Fibroblast of lung (primary cell): ENCODE results near the gene TCERG1. TPM values are rescaled to one million over a fixed set of nuclear protein-coding genes. Genes with fewer than 3 reads are reported as not detected.
A peak's percentile ranks its signal among the peaks of the same experiment; 100 is the strongest.

Experiments
- DNase-seq, 2 donors: peaks; one replicate each; pipeline versions ENCODE4 v3.0.0 to v3.0.0-alpha.2; 2010; ENCODE audit warnings: low read depth in 2 of 2
- H2AFZ ChIP-seq: 2 replicates; pipeline ENCODE4 v1.5.1; 2012; ENCODE audit warnings: low read length, control low read depth, inconsistent platforms
- H3K27ac ChIP-seq: 2 replicates; pipeline ENCODE4 v1.5.1; 2011; ENCODE audit warnings: low read length, control low read depth; ENCODE audit not compliant: insufficient read depth
- H3K27me3 ChIP-seq: 2 replicates; pipeline ENCODE4 v1.5.1; 2011; ENCODE audit warnings: mild to moderate bottlenecking, low read length; ENCODE audit not compliant: control insufficient read depth, insufficient read depth
- H3K36me3 ChIP-seq: 2 replicates; pipeline ENCODE4 v1.5.1; 2011; ENCODE audit warnings: low read length; ENCODE audit not compliant: control insufficient read depth, insufficient read depth
- H3K4me1 ChIP-seq: 2 replicates; pipeline ENCODE4 v1.5.1; 2011; ENCODE audit warnings: low read length; ENCODE audit not compliant: control insufficient read depth, insufficient read depth; ENCODE audit errors: extremely low read depth
- H3K4me2 ChIP-seq: 2 replicates; pipeline ENCODE4 v1.5.1; 2011; ENCODE audit warnings: low read length, control low read depth; ENCODE audit not compliant: insufficient read depth; ENCODE audit errors: extremely low read depth
- H3K4me3 ChIP-seq, 4 experiments: fragments of 200-600 bp in 1 of 4; sonication (generic) in 1 of 4; replicated peaks in 1 of 4; 2 replicates each; pipeline ENCODE4 v1.5.1; 2011 to 2016; ENCODE audit warnings: low read length in 4 of 4, low read depth in 3 of 4, mild to moderate bottlenecking in 3 of 4, control low read depth in 2 of 4, inconsistent platforms in 1 of 4, mixed read lengths in 1 of 4; ENCODE audit not compliant: insufficient read depth in 1 of 4; ENCODE audit errors: control extremely low read depth in 1 of 4
- H3K79me2 ChIP-seq: 2 replicates; pipeline ENCODE4 v1.5.1; 2012; ENCODE audit warnings: mild to moderate bottlenecking, low read length, inconsistent platforms; ENCODE audit not compliant: control insufficient read depth, insufficient read depth
- H3K9ac ChIP-seq: 2 replicates; pipeline ENCODE4 v1.5.1; 2011; ENCODE audit warnings: mild to moderate bottlenecking, low read length, control low read depth; ENCODE audit not compliant: insufficient read depth
- H3K9me3 ChIP-seq: 2 replicates; pipeline ENCODE4 v1.5.1; 2012; ENCODE audit warnings: low read depth, low read length; ENCODE audit not compliant: control insufficient read depth, insufficient read depth
- H4K20me1 ChIP-seq: 2 replicates; pipeline ENCODE4 v1.5.1; 2011; ENCODE audit warnings: low read length; ENCODE audit not compliant: control insufficient read depth, insufficient read depth; ENCODE audit errors: extremely low read depth
- CTCF ChIP-seq, 2 donors: IDR thresholded peaks in 1 of 2; conservative IDR thresholded peaks in 1 of 2; 1 replicate in 1 of 2; 2 replicates in 1 of 2; pipeline ENCODE4 v1.5.1; 2011 to 2012; ENCODE audit warnings: low read length in 2 of 2, control low read depth in 1 of 2, inconsistent platforms in 1 of 2, low read depth in 1 of 2, mild to moderate bottlenecking in 1 of 2
- EZH2 ChIP-seq: IDR thresholded peaks from 2 replicates; pipeline ENCODE4 v1.5.1; 2012; ENCODE audit warnings: low read length, control low read depth, mild to moderate bottlenecking; ENCODE audit errors: missing control alignments
- polyA plus RNA-seq, 2 donors: library from polyadenylated mRNA; depleted of rRNA in 1 of 2; stranded (reverse) in 1 of 2; unstranded in 1 of 2; fragments of >200 nt; gene quantifications; 2 replicates each; pipeline ENCODE4 v1.2.1, GENCODE V29; 2011 to 2012; ENCODE audit warnings: missing spikeins in 1 of 2
- total RNA-seq: library from RNA; depleted of rRNA; stranded (reverse); fragments of >200 nt; gene quantifications from 2 replicates; pipeline ENCODE4 v1.2.1, GENCODE V29; 2014

The TCERG1 gene
- total and polyA plus RNA-seq, 2 donors (not counting 1 experiment from before 2014, with no cell fraction given), result 27.2 to 32.3 TPM

GRCh38 chr5:146425023-146425422, 22.1 kb upstream of the TCERG1 start:
- H3K9me3 ChIP-seq, result no peaks in the 10 kb centered on the region
- no peaks in the 10 kb centered on the region for H3K79me2 ChIP-seq
- no peak overlapping the region for H3K4me3 ChIP-seq
- H3K4me2 ChIP-seq, result no peak overlapping the region
- no peak for DNase-seq
- H3K27ac ChIP-seq, result no peak overlapping the region
- no peak overlapping the region for H2AFZ ChIP-seq
- no peak overlapping the region for H3K9ac ChIP-seq
- H3K4me1 ChIP-seq, result no peaks in the 10 kb centered on the region
- no peaks in the 10 kb centered on the region for H4K20me1 ChIP-seq
- peaks cover 3% of the 10 kb centered on the region for H3K27me3 ChIP-seq
- H3K36me3 ChIP-seq, result no peaks in the 10 kb centered on the region
- TF ChIP-seq EZH2, result no peak
- TF ChIP-seq CTCF (conservative IDR thresholded peaks at IDR 0.05 in 1 of 2, IDR thresholded peaks at IDR 0.05 in 1 of 2; ENCODE audit: low read depth in 1 of 2, low read length in 2 of 2), result no peak

DNA sequence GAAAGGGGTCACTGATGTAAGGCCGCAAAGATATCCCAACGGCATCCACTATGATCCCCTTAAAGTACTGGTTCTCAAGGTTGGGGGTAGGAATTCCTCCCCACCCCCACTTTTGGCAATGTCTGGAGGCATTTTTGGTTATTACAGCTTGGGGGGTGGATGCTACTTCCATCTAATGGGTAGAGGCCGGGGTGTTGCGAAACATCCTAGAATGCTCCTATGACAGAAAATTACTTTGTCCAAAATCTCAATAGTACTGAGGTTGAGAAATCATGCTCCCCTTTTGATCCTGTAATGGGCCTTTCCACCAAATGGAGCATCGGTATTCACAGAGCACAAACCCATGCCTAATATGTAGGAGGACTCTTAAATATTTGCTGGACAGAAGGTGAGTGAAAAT, 20.8 kb upstream of the TCERG1 start:
- Histone ChIP-seq H3K4me3 (no peak overlapping the region), H3K79me2 (no peaks in the 10 kb centered on the region), H3K4me2 (no peak overlapping the region), H3K4me1 (no peaks in the 10 kb centered on the region), H4K20me1 (no peaks in the 10 kb centered on the region), H3K9ac (no peak overlapping the region), H3K27ac (no peak overlapping the region), H2AFZ (no peak overlapping the region), H3K27me3 (peaks cover 3% of the 10 kb centered on the region), H3K36me3 (no peaks in the 10 kb centered on the region), H3K9me3 (no peaks in the 10 kb centered on the region)
- no peak for DNase-seq
- TF ChIP-seq EZH2, result no peak
- TF ChIP-seq CTCF (conservative IDR thresholded peaks at IDR 0.05 in 1 of 2, IDR thresholded peaks at IDR 0.05 in 1 of 2; ENCODE audit: low read depth in 1 of 2, low read length in 2 of 2), result no peak

DNA sequence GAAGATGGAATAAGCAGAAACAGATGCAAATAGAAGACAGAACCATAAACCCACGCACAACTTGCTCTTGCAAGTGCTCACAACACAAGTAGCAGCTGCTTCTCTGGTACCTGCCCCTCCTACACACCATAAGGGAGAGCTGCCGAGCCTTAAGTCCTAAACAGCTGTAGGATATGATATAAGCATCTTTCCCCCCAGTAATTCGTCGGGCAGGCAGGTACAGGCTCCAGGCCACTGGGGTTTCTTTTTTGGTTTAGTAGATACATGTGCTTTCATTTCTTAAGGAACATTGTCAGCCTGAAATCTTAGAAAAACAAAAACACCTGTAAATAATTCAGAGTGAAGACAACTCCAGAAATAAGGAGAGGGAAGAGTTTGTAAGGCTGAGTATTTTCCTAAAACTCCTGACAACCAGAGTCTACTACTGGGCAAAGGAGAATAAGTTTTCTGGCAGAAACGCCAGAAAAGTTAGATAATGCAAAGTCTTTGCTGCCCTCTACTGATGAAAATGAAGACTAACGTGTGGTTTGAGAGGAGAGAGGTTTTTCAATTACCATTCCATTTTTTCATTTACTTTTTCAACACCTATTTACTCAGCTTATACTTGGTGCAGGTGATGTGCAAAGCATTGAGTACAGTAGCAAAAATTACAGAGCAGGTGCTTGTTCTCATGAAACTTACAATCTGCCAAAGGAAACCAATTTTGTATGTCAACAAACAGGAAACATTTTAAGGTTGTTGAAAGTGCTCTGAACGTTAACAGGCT, 20.1 kb upstream of the TCERG1 start:
- Histone ChIP-seq H3K36me3 (no peaks in the 10 kb centered on the region), H3K4me1 (no peaks in the 10 kb centered on the region), H3K27me3 (peaks cover 3% of the 10 kb centered on the region), H3K79me2 (no peaks in the 10 kb centered on the region), H3K4me2 (no peak overlapping the region), H3K9me3 (no peaks in the 10 kb centered on the region), H3K4me3 (no peak overlapping the region), H2AFZ (no peak overlapping the region), H3K9ac (no peak overlapping the region), H3K27ac (no peak overlapping the region), H4K20me1 (no peaks in the 10 kb centered on the region)
- TF ChIP-seq EZH2 (no peak), CTCF (conservative IDR thresholded peaks at IDR 0.05 in 1 of 2, IDR thresholded peaks at IDR 0.05 in 1 of 2; ENCODE audit: low read depth in 1 of 2, low read length in 2 of 2) (peak; percentile 54 to 62)
- peak; percentile 34 to 61 for DNase-seq
